Kidney (tissue), 14 donors: ENCODE results near the gene KRT13. TPM values are rescaled to one million over a fixed set of nuclear protein-coding genes. Genes with fewer than 3 reads are reported as not detected.

Experiments used
- DNase-seq, 5 donors: peaks; one replicate each; pipeline ENCODE4 v3.0.0-alpha.2; 2013 to 2020
- FAIRE-seq: peaks from 2 replicates; lab custom pipeline; 2012; peaks lifted over from hg19 to GRCh38; lab: Jason Lieb, UNC
- H3K27ac ChIP-seq, 2 donors: one replicate each; pipeline ENCODE4 v1.7.0; 2013; ENCODE audit warnings: low read depth in 2 of 2, low read length in 2 of 2, inconsistent platforms in 1 of 2
- H3K27me3 ChIP-seq: one replicate; pipeline ENCODE4 v1.7.1; 2013; ENCODE audit warnings: low read length, inconsistent platforms; ENCODE audit not compliant: control insufficient read depth, insufficient read depth
- H3K36me3 ChIP-seq, 3 donors: one replicate each; pipeline versions ENCODE4 v1.7.0 to v1.7.1; 2013; ENCODE audit warnings: low read length in 3 of 3, control low read depth in 1 of 3, inconsistent platforms in 1 of 3; ENCODE audit not compliant: insufficient read depth in 3 of 3, control insufficient read depth in 2 of 3
- H3K4me1 ChIP-seq, 3 donors: one replicate each; pipeline versions ENCODE4 v1.7.0 to v1.7.1; 2013; ENCODE audit warnings: low read length in 3 of 3, inconsistent platforms in 1 of 3, low read depth in 1 of 3; ENCODE audit not compliant: control insufficient read depth in 2 of 3, insufficient read depth in 2 of 3
- H3K4me3 ChIP-seq, 3 donors: one replicate each; pipeline versions ENCODE4 v1.7.0 to v1.8.1; 2013; ENCODE audit warnings: low read length in 3 of 3, control low read depth in 1 of 3, inconsistent platforms in 1 of 3
- H3K9ac ChIP-seq, 3 donors: one replicate each; pipeline versions ENCODE4 v1.7.0 to v1.7.1; 2013; ENCODE audit warnings: low read length in 3 of 3, control low read depth in 1 of 3, inconsistent platforms in 1 of 3
- H3K9me3 ChIP-seq, 3 donors: one replicate each; pipeline versions ENCODE4 v1.7.0 to v1.7.1; 2013; ENCODE audit warnings: low read length in 3 of 3, control low read depth in 1 of 3, inconsistent platforms in 1 of 3; ENCODE audit not compliant: control insufficient read depth in 2 of 3, insufficient read depth in 1 of 3
- intact Hi-C: fragments of 100-400 bp; cut with DNase I; formaldehyde crosslinking; loops from one replicate; pipeline ENCODE4 v1.11.1; 2022
- polyA plus RNA-seq: library from polyadenylated mRNA; stranded (reverse); fragments of 350-450 nt; fragmentation: Illumina TruSeq; extraction: RNeasy Lipid Tissue Mini Kit (QIAGEN cat#74804); gene quantifications from one replicate; pipeline ENCODE4 v1.2.3, GENCODE V29; 2014; ENCODE audit warnings: low read depth, low replicate concordance; ENCODE audit not compliant: insufficient read depth
- total RNA-seq: library from RNA; stranded (reverse); fragmentation: NEBNext Ultra II Directional; extraction: Animal tissue kit (Norgen Biotek cat#: 25700); gene quantifications from one replicate; pipeline ENCODE4 v1.2.1, GENCODE V29; 2021
- TF ChIP-seq, protein P1 (sequence below): IDR thresholded peaks from 3 replicates; pipeline ENCODE4 v1.5.1; 2012; ENCODE audit warnings: mild to moderate bottlenecking, moderate library complexity, borderline replicate concordance; ENCODE audit not compliant: insufficient read depth; ENCODE audit errors: extremely low read depth
- donor health status: control.
- donor health status: control.
- donor health status: control.
- donor health status: control.
- donor health status: control.
- donor health status: DM: yes; HTN: yes; CAD: no.
- donor health status: Normal renal cell carcinoma (clear cell type).

The KRT13 gene
- total and polyA plus RNA-seq, 2 donors from 2014 or later: not detected

DNA sequence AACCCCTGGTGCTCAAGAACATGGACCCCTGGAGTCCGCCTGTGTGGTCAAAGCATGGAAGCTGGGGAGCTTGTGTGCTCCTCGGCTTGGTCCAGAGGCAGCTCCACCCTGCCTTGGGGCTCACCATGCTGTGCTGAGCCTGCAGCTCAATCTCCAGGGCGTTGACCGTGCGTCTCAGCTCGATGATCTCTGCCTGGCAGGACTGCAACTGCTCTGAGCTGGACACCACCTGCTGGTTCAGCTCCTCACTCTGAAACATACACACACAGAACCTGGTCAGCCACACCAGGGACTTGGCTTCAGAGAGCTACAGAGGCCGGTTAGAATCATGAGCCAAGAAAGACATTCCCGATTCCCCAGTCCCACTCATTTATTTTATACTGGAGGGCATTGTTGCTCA, 27.2 kb downstream of the KRT13 start:
- Histone ChIP-seq H3K4me3 (no peak overlapping the region), H3K36me3 (no peaks in the 10 kb centered on the region), H3K9me3 (no peaks in the 10 kb centered on the region), H3K27me3 (no peaks in the 10 kb centered on the region), H3K9ac (no peak overlapping the region), H3K4me1 (peaks cover 0 to 3% (median 0%) of the 10 kb centered on the region in 3 donors), H3K27ac (no peak overlapping the region)
- DNase-seq (peak in 1 of 5 donors; percentile 86), FAIRE-seq (no peak)
- intact Hi-C loops: no loop called here
- TF ChIP-seq, protein P1, sequence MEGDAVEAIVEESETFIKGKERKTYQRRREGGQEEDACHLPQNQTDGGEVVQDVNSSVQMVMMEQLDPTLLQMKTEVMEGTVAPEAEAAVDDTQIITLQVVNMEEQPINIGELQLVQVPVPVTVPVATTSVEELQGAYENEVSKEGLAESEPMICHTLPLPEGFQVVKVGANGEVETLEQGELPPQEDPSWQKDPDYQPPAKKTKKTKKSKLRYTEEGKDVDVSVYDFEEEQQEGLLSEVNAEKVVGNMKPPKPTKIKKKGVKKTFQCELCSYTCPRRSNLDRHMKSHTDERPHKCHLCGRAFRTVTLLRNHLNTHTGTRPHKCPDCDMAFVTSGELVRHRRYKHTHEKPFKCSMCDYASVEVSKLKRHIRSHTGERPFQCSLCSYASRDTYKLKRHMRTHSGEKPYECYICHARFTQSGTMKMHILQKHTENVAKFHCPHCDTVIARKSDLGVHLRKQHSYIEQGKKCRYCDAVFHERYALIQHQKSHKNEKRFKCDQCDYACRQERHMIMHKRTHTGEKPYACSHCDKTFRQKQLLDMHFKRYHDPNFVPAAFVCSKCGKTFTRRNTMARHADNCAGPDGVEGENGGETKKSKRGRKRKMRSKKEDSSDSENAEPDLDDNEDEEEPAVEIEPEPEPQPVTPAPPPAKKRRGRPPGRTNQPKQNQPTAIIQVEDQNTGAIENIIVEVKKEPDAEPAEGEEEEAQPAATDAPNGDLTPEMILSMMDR: no peak

DNA sequence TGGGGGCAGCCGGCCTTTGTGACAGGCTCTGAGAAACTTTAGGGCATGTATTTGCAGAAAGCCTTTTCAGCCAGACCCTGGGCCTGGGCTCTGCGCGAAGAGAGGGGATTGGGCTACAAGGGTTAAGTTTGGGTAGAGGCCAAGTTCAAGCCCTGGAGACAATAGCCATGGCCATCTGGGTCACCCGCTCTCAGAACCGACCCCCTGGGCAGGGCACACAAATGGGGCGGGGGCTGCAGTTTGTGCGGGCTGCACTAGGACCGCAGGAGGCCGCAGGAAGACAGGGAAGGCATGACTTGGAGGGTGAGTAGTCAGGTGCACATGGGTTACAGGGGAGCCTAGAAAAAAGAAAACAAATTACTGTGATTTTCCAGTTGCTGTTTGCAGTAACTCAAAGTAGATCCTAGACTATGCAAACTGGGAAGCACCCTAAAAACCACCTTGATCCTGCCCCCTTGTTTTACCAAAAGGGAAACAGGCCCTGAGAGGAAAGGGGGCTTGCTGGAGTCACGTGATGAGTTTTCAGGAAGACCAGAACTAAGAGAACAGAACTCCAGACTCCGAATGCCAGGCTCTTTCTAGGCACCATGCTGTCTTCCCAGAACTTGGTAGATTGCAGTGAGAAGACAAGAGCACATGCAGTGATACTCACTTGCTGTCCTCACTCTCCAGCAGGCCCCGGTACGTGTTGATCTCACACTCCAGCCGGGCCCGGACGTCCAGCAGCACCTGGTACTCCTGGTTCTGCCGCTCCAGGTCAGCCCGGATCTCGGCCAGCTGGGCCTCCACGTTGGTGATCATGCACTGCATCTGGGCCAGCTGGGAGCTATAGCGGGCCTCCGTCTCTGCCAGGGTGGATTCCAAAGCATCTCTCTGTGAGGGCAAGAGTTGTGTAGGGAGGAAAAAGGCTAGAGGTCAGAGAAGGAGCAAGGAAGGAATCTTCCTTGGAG, 28.3 kb downstream of the KRT13 start:
- FAIRE-seq (no peak), DNase-seq (no peak)
- Histone ChIP-seq H3K4me3 (no peak overlapping the region), H3K36me3 (no peaks in the 10 kb centered on the region), H3K27ac (no peak overlapping the region), H3K27me3 (no peaks in the 10 kb centered on the region), H3K9ac (no peak overlapping the region), H3K4me1 (peaks cover 0 to 3% (median 0%) of the 10 kb centered on the region in 3 donors), H3K9me3 (no peaks in the 10 kb centered on the region)
- TF ChIP-seq, protein P1: no peak
- intact Hi-C loops: no loop called here

DNA sequence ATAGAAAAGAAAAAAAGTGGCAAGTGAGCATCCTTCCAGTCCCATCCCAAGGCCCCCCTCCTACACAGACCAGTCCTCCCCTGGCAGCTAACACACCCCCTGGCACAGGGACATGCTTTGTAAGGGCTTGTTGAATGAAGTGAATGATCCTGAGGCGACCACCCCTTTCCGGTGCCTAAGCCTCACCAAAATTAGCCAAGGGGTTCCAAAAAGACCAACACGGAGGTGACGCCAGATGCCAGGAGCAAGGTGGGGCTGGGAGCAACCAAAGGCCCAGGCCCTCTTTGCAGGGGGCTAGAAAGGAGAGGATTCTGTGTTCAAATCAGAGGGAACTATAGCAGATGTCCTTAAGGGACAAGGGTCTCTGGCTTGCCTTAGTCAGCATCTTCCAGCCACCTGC, 30.0 kb downstream of the KRT13 start:
- Histone ChIP-seq H3K27ac (no peak overlapping the region), H3K27me3 (no peaks in the 10 kb centered on the region), H3K4me1 (peaks cover 0 to 3% (median 0%) of the 10 kb centered on the region in 3 donors), H3K9me3 (peaks cover 0 to 5% (median 0%) of the 10 kb centered on the region in 3 donors), H3K4me3 (no peak overlapping the region), H3K36me3 (no peaks in the 10 kb centered on the region), H3K9ac (no peak overlapping the region)
- no peak for DNase-seq
- TF ChIP-seq, protein P1: no peak
- FAIRE-seq: no peak
- intact Hi-C loops: no loop called here
